Measurements from ENCODE around the gene BYSL. TPM values are rescaled to one million over a fixed set of nuclear protein-coding genes. Genes with fewer than 3 reads are reported as not detected.

The BYSL gene
- total RNA-seq, 2 experiments from 2014 or later = 36.1 to 54.5 TPM

DNA sequence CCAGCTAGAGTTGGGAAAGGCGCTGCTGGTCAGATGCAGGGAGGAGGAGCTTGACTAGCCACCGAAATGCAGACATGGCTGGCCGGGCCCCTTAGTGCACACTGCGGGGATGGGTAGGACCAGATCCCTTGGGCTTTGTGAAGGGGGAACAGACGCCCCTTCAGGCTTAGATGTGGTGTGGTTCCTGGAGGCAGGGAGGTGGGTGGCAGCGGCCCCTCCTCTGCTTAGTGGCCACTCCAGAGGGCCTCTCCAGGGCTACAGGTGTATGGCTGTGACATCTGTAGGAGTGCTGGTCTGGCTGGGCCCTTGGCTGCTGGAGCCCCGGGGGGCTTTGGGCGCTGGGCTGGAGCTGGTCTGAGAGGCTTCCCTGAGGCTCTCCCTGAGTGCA is 14.4 kb downstream of the BYSL start:
- H3K4me2 ChIP-seq (ENCODE audit: low read length) = peak overlapping the region; percentile 93
- no peak overlapping the region for H2AFZ ChIP-seq (ENCODE audit: low read length)
- H3K4me1 ChIP-seq (ENCODE audit: insufficient read depth, low read length, poor library complexity, severe bottlenecking) = peaks cover 66% of the 10 kb centered on the region
- ChIA-PET CTCF (ENCODE audit: unreplicated experiment) (interaction anchor here (0.6 to 2.5 kb wide), 3 partner anchors 15 to 108 kb away, joined by 3 to 11 read pairs (median 10); partner anchors contain the start of genes BYSL and MED20), POLR2A (interaction anchor here (1.1 to 2.6 kb wide), 3 partner anchors 19 to 109 kb away, joined by 3 to 8 read pairs (median 4); no protein-coding TSS in a partner anchor)
- no TSS peak for BruUV-seq (replicated peaks)
- intact Hi-C loops (cut with micrococcal nuclease; ENCODE audit: unreplicated experiment) = loop anchor here (1.0 to 2.0 kb wide), 3 partner anchors 87 to 109 kb away; no protein-coding TSS in a partner anchor
- H3K9me2 ChIP-seq (ENCODE audit: insufficient read depth, low read length) = no peaks in the 10 kb centered on the region
- TF ChIP-seq EZH2phosphoT487 (IDR thresholded peaks at IDR 0.05; ENCODE audit: borderline replicate concordance, low read depth, low read length) = no peak
- TF ChIP-seq, protein P1, sequence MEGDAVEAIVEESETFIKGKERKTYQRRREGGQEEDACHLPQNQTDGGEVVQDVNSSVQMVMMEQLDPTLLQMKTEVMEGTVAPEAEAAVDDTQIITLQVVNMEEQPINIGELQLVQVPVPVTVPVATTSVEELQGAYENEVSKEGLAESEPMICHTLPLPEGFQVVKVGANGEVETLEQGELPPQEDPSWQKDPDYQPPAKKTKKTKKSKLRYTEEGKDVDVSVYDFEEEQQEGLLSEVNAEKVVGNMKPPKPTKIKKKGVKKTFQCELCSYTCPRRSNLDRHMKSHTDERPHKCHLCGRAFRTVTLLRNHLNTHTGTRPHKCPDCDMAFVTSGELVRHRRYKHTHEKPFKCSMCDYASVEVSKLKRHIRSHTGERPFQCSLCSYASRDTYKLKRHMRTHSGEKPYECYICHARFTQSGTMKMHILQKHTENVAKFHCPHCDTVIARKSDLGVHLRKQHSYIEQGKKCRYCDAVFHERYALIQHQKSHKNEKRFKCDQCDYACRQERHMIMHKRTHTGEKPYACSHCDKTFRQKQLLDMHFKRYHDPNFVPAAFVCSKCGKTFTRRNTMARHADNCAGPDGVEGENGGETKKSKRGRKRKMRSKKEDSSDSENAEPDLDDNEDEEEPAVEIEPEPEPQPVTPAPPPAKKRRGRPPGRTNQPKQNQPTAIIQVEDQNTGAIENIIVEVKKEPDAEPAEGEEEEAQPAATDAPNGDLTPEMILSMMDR (conservative IDR thresholded peaks at IDR 0.05; ENCODE audit: low read length) = no peak
- H3K4me3 ChIP-seq (ENCODE audit: low read depth, low read length, poor library complexity, severe bottlenecking) = peak overlapping the region; percentile 1
- no peak for DNase-seq (ENCODE audit: low spot score)
- H4K20me1 ChIP-seq (ENCODE audit: insufficient read depth, low read length) = peaks cover 35% of the 10 kb centered on the region
- peak overlapping the region; percentile 82 for H3K27ac ChIP-seq (ENCODE audit: low read depth, low read length, poor library complexity, severe bottlenecking)
- H3K79me2 ChIP-seq (ENCODE audit: insufficient read depth, low read depth, low read length) = peaks cover 67% of the 10 kb centered on the region
- peaks cover 100% of the 10 kb centered on the region for H3K36me3 ChIP-seq (ENCODE audit: insufficient read depth, low read length)
- no peaks in the 10 kb centered on the region for H3K9me3 ChIP-seq (ENCODE audit: low read length)

DNA sequence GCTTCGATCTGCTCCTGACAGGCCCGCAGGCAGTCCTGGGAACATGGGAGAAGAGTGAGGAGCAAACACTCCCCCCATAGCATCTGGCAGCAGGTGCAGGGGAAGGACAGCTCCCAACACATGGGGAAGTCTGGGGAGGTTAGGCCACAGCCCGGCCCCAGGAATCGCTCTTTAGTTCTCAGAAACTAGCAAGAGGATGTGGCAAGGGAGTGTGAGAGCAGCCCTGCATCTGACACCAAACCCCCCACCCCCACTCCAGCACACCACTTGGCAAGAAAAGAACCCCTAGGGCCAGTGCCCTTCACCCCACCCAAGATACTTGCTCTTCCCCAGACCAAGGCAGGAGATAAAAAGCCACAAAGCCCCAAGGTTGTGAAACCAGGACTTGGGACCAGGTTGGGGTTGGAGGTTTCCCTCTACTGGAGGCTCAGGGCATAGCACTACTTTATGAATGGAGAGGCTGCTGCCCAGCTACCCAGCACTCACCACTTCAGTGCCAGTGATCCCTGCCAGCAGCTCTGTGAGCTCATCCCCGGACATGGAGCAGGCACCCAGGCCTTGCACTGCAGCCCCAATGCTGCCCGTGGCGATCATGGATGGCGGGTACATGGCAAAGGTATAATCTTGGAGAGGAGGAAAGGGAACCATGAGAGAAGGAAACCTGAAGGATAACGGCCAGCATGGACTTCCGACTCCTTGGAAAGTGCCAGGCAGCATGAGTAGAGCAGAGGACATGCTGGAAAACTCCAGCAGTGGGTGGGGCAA is 15.0 kb downstream of the BYSL start:
- Histone ChIP-seq H3K36me3 (ENCODE audit: insufficient read depth, low read length) (peaks cover 100% of the 10 kb centered on the region), H3K4me1 (ENCODE audit: insufficient read depth, low read length, poor library complexity, severe bottlenecking) (peaks cover 66% of the 10 kb centered on the region)

More for the DNA sequence above, 15.0 kb downstream of the BYSL start:
- TF ChIP-seq, protein P1 (conservative IDR thresholded peaks at IDR 0.05; ENCODE audit: low read length) = peak; percentile 86
- no peak for TF ChIP-seq EZH2phosphoT487 (IDR thresholded peaks at IDR 0.05; ENCODE audit: borderline replicate concordance, low read depth, low read length)
- Histone ChIP-seq H3K79me2 (ENCODE audit: insufficient read depth, low read depth, low read length) (peaks cover 72% of the 10 kb centered on the region), H3K9me2 (ENCODE audit: insufficient read depth, low read length) (no peaks in the 10 kb centered on the region), H2AFZ (ENCODE audit: low read length) (no peak overlapping the region), H3K4me2 (ENCODE audit: low read length) (peak overlapping the region; percentile 93), H3K4me3 (ENCODE audit: low read depth, low read length, poor library complexity, severe bottlenecking) (peak overlapping the region; percentile 93), H4K20me1 (ENCODE audit: insufficient read depth, low read length) (peaks cover 35% of the 10 kb centered on the region), H3K27ac (ENCODE audit: low read depth, low read length, poor library complexity, severe bottlenecking) (peak overlapping the region; percentile 82), H3K9me3 (ENCODE audit: low read length) (no peaks in the 10 kb centered on the region)
- BruUV-seq (replicated peaks) = no TSS peak
- DNase-seq (ENCODE audit: low spot score) = peak; percentile 81
- intact Hi-C loops (cut with micrococcal nuclease; ENCODE audit: unreplicated experiment) = loop anchor here (1.0 to 2.0 kb wide), 3 partner anchors 86 to 108 kb away; no protein-coding TSS in a partner anchor
- POLR2A ChIA-PET = interaction anchor here (0.5 to 2.6 kb wide), 4 partner anchors 43 to 108 kb away, joined by 4 to 8 read pairs (median 4); no protein-coding TSS in a partner anchor
- CTCF ChIA-PET (ENCODE audit: unreplicated experiment) = interaction anchor here (0.6 to 2.5 kb wide), 3 partner anchors 15 to 107 kb away, joined by 3 to 11 read pairs (median 10); partner anchors contain the start of genes BYSL and MED20
